Measurements from ENCODE around the gene RHOV. TPM values are rescaled to one million over a fixed set of nuclear protein-coding genes. Genes with fewer than 3 reads are reported as not detected.

RHOV gene
- polyA plus RNA-seq, 1 donor from 2014 or later: 2.8 TPM

DNA sequence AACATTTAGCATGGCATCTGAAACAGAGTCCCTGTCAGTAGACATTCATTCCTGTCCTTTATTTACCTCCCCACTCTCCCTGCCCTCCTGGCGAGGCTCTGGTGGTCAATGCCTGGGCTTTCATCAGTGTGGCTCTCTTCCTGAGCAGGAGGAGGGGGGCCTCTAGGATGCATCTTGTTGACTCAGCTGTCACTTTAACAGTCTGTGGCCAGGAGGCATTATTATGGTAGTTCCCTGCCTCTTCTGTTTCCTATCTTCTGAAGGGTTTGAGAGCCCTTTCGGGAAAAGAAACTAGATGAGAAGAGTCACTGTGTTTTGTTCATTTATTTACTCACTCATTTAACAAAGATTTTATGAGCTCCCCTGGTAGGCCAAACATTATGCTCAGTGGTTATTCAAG, 43.1 kb downstream of the RHOV start:
- Histone ChIP-seq H3K4me3 (ENCODE audit: low read length) (no peak overlapping the region), H3K9me3 (ENCODE audit: low read length) (no peaks in the 10 kb centered on the region), H3K27ac (ENCODE audit: low read length) (no peak overlapping the region), H3K4me2 (ENCODE audit: low read length) (no peak overlapping the region), H3K9me2 (ENCODE audit: insufficient read depth, low read length) (no peaks in the 10 kb centered on the region), H3K79me2 (replicated peaks; ENCODE audit: insufficient read depth, low read length) (no peaks in the 10 kb centered on the region), H2AFZ (ENCODE audit: low read depth, low read length) (no peak overlapping the region), H3K27me3 (ENCODE audit: insufficient read depth, low read depth, low read length) (no peaks in the 10 kb centered on the region), H4K20me1 (ENCODE audit: insufficient read depth) (no peaks in the 10 kb centered on the region), H3K9ac (ENCODE audit: low read length) (no peak overlapping the region), H3K36me3 (ENCODE audit: insufficient read depth, low read length) (no peaks in the 10 kb centered on the region), H3F3A (ENCODE audit: insufficient read depth, low read length, poor library complexity, severe bottlenecking) (no peaks in the 10 kb centered on the region)
- TF ChIP-seq SMC3 (conservative IDR thresholded peaks at IDR 0.05; ENCODE audit: poor library complexity) (no peak), RAD21 (conservative IDR thresholded peaks at IDR 0.05) (no peak), EZH2 (IDR thresholded peaks at IDR 0.05; ENCODE audit: borderline replicate concordance, insufficient read depth, low read length, poor library complexity, severe bottlenecking) (no peak), MXI1 (conservative IDR thresholded peaks at IDR 0.05; ENCODE audit: poor library complexity, severe bottlenecking) (no peak), TAF1 (IDR thresholded peaks at IDR 0.05; ENCODE audit: low read depth) (no peak), POLR2AphosphoS5 (IDR thresholded peaks at IDR 0.05) (no peak), EP300 (conservative IDR thresholded peaks at IDR 0.05; ENCODE audit: poor library complexity, severe bottlenecking) (no peak)
- TF ChIP-seq, protein P1, sequence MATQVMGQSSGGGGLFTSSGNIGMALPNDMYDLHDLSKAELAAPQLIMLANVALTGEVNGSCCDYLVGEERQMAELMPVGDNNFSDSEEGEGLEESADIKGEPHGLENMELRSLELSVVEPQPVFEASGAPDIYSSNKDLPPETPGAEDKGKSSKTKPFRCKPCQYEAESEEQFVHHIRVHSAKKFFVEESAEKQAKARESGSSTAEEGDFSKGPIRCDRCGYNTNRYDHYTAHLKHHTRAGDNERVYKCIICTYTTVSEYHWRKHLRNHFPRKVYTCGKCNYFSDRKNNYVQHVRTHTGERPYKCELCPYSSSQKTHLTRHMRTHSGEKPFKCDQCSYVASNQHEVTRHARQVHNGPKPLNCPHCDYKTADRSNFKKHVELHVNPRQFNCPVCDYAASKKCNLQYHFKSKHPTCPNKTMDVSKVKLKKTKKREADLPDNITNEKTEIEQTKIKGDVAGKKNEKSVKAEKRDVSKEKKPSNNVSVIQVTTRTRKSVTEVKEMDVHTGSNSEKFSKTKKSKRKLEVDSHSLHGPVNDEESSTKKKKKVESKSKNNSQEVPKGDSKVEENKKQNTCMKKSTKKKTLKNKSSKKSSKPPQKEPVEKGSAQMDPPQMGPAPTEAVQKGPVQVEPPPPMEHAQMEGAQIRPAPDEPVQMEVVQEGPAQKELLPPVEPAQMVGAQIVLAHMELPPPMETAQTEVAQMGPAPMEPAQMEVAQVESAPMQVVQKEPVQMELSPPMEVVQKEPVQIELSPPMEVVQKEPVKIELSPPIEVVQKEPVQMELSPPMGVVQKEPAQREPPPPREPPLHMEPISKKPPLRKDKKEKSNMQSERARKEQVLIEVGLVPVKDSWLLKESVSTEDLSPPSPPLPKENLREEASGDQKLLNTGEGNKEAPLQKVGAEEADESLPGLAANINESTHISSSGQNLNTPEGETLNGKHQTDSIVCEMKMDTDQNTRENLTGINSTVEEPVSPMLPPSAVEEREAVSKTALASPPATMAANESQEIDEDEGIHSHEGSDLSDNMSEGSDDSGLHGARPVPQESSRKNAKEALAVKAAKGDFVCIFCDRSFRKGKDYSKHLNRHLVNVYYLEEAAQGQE (IDR thresholded peaks at IDR 0.05; ENCODE audit: borderline replicate concordance): no peak
- TF ChIP-seq, protein P2, sequence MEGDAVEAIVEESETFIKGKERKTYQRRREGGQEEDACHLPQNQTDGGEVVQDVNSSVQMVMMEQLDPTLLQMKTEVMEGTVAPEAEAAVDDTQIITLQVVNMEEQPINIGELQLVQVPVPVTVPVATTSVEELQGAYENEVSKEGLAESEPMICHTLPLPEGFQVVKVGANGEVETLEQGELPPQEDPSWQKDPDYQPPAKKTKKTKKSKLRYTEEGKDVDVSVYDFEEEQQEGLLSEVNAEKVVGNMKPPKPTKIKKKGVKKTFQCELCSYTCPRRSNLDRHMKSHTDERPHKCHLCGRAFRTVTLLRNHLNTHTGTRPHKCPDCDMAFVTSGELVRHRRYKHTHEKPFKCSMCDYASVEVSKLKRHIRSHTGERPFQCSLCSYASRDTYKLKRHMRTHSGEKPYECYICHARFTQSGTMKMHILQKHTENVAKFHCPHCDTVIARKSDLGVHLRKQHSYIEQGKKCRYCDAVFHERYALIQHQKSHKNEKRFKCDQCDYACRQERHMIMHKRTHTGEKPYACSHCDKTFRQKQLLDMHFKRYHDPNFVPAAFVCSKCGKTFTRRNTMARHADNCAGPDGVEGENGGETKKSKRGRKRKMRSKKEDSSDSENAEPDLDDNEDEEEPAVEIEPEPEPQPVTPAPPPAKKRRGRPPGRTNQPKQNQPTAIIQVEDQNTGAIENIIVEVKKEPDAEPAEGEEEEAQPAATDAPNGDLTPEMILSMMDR (IDR thresholded peaks at IDR 0.05; ENCODE audit: poor library complexity, severe bottlenecking): no peak

DNA sequence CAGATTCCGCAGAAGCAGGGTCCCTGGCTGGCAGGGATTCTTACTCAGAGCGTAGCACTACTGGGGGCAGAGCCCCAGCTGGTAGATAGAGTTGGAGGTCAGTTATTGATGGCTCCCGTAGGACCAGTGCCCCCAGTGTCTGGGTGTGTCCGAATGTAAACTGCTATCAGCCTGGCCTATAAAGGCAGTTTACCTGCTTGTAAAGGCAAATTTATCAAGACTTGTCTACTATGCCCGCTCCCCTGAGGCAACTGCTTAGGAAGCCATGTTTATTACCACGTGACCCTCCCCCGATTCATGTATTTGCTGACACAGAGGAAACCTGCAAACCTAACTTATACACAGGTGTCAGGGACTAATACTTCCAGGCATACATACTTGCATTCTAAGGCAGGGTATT, 44.9 kb downstream of the RHOV start:
- TF ChIP-seq, protein P2 (IDR thresholded peaks at IDR 0.05; ENCODE audit: poor library complexity, severe bottlenecking): no peak
- TF ChIP-seq POLR2AphosphoS5 (IDR thresholded peaks at IDR 0.05): no peak
- TF ChIP-seq, protein P1 (IDR thresholded peaks at IDR 0.05; ENCODE audit: borderline replicate concordance): no peak
- no peak for TF ChIP-seq SMC3 (conservative IDR thresholded peaks at IDR 0.05; ENCODE audit: poor library complexity)
- no peak for TF ChIP-seq TAF1 (IDR thresholded peaks at IDR 0.05; ENCODE audit: low read depth)

More for the DNA sequence above, 44.9 kb downstream of the RHOV start:
- Histone ChIP-seq H3K27me3 (ENCODE audit: insufficient read depth, low read depth, low read length) (no peaks in the 10 kb centered on the region), H3F3A (ENCODE audit: insufficient read depth, low read length, poor library complexity, severe bottlenecking) (no peaks in the 10 kb centered on the region), H3K4me3 (ENCODE audit: low read length) (no peak overlapping the region), H4K20me1 (ENCODE audit: insufficient read depth) (no peaks in the 10 kb centered on the region), H2AFZ (ENCODE audit: low read depth, low read length) (no peak overlapping the region), H3K9ac (ENCODE audit: low read length) (no peak overlapping the region), H3K9me3 (ENCODE audit: low read length) (no peaks in the 10 kb centered on the region), H3K36me3 (ENCODE audit: insufficient read depth, low read length) (no peaks in the 10 kb centered on the region), H3K79me2 (replicated peaks; ENCODE audit: insufficient read depth, low read length) (no peaks in the 10 kb centered on the region), H3K9me2 (ENCODE audit: insufficient read depth, low read length) (no peaks in the 10 kb centered on the region), H3K4me2 (ENCODE audit: low read length) (no peak overlapping the region), H3K27ac (ENCODE audit: low read length) (no peak overlapping the region)
